ENCODE measurements around the gene LRRC49. TPM values are rescaled to one million over a fixed set of nuclear protein-coding genes. Genes with fewer than 3 reads are reported as not detected.

LRRC49 gene
- total RNA-seq, 1 experiment from 2014 or later, result 7.4 TPM

DNA sequence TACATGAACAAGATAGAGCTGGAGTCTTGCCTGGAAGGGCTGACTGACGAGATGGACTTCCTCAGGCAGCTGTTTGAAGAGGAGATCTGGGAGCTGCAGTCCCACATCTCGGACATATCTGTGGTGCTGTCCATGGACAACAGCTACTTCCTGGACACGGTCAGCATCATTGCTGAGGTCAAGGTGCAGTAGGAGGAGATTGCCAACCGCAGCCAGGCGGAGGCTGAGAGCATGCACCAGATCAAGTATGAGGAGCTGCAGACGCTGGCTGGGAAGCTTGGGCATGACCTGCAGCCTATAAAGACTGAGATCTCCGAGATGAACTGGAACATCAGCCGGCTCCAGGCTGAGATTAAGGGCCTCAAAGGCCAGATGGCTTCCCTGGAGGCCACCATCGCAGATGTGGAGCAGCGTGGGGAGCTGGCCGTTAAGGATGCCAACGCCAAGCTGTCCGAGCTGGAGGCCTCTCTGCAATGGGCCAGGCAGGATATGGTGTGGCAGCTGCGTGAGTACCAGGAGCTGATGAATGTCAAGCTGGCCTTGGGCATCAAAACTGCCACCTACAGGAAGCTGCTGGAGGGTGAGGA is 33.2 kb upstream of the LRRC49 start:
- no TSS peak for BruUV-seq (replicated peaks)
- no peak overlapping the region for H3K4me2 ChIP-seq (ENCODE audit: low read length)
- H3K4me3 ChIP-seq (replicated peaks in 1 of 2; ENCODE audit: low read depth in 1 of 2, low read length in 2 of 2), result no peak overlapping the region
- ChIA-PET RAD21 (ENCODE audit: low non-redundant PET in 1 of 2, low total read pairs in 2 of 2, uncharacterized antibody in 2 of 2, unreplicated experiment in 2 of 2) (no interaction called here), POLR2A (no interaction called here), CTCF (interaction anchor here (1.0 kb wide), 1 partner anchor 15 kb away, joined by 4 read pairs; no protein-coding TSS in a partner anchor)
- DNase-seq (ENCODE audit: low read depth, low spot score) (no peak), ATAC-seq (no peak)
- no peaks in the 10 kb centered on the region for H4K20me1 ChIP-seq (ENCODE audit: insufficient read depth)
- H3K36me3 ChIP-seq (ENCODE audit: control insufficient read depth in 1 of 2, insufficient read depth in 2 of 2, low read length in 2 of 2), result no peaks in the 10 kb centered on the region
- no peaks in the 10 kb centered on the region for H3K9me3 ChIP-seq (ENCODE audit: control insufficient read depth in 1 of 2, insufficient read depth in 1 of 2, low read depth in 1 of 2, low read length in 2 of 2)
- H3K9ac ChIP-seq (ENCODE audit: low read length), result no peak overlapping the region
- no peaks in the 10 kb centered on the region for H3K9me2 ChIP-seq (ENCODE audit: insufficient read depth)
- no peak overlapping the region for H3K27ac ChIP-seq (ENCODE audit: low read depth, low read length)
- TF ChIP-seq, protein P1, sequence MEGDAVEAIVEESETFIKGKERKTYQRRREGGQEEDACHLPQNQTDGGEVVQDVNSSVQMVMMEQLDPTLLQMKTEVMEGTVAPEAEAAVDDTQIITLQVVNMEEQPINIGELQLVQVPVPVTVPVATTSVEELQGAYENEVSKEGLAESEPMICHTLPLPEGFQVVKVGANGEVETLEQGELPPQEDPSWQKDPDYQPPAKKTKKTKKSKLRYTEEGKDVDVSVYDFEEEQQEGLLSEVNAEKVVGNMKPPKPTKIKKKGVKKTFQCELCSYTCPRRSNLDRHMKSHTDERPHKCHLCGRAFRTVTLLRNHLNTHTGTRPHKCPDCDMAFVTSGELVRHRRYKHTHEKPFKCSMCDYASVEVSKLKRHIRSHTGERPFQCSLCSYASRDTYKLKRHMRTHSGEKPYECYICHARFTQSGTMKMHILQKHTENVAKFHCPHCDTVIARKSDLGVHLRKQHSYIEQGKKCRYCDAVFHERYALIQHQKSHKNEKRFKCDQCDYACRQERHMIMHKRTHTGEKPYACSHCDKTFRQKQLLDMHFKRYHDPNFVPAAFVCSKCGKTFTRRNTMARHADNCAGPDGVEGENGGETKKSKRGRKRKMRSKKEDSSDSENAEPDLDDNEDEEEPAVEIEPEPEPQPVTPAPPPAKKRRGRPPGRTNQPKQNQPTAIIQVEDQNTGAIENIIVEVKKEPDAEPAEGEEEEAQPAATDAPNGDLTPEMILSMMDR (IDR thresholded peaks at IDR 0.05 in 2 of 3, conservative IDR thresholded peaks at IDR 0.05 in 1 of 3; ENCODE audit: borderline replicate concordance in 1 of 3, insufficient read depth in 1 of 3, low read depth in 2 of 3, low read length in 2 of 3), result no peak
- peaks cover 4 to 22% of the 10 kb centered on the region in 2 experiments; a peak in 3 of 4 replicates for H3K4me1 ChIP-seq (ENCODE audit: control insufficient read depth in 1 of 2, insufficient read depth in 2 of 2, low read length in 2 of 2)
- intact Hi-C loops (cut with micrococcal nuclease), result no loop called here
- no peak overlapping the region for H2AFZ ChIP-seq (ENCODE audit: low read depth, low read length, poor library complexity, severe bottlenecking)
- H3K79me2 ChIP-seq (ENCODE audit: insufficient read depth, low read length), result no peaks in the 10 kb centered on the region
- H3K27me3 ChIP-seq (ENCODE audit: insufficient read depth, low read length), result no peaks in the 10 kb centered on the region

DNA sequence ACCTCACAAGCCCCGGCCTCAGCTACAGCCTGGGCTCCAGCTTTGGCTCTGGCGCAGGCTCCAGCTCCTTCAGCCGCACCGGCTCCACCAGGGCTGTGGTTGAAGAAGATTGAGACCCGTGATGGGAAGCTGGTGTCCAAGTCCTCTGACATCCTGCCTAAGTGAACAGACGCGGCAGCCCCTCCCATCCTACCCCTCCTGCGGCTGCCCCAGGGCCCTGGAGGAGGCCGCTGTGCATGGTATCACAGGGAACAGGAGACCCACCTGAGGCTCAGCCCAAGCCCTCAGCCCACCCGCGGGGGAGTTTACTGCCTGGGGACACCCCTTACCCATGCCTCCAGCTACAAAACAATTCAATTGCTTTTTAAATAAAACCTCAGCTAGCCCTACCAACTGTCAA is 32.6 kb upstream of the LRRC49 start:
- DNase-seq (ENCODE audit: low read depth, low spot score), result no peak
- Histone ChIP-seq H3K27ac (ENCODE audit: low read depth, low read length) (no peak overlapping the region), H4K20me1 (ENCODE audit: insufficient read depth) (no peaks in the 10 kb centered on the region), H3K9ac (ENCODE audit: low read length) (no peak overlapping the region), H3K9me3 (ENCODE audit: control insufficient read depth in 1 of 2, insufficient read depth in 1 of 2, low read depth in 1 of 2, low read length in 2 of 2) (no peaks in the 10 kb centered on the region), H2AFZ (ENCODE audit: low read depth, low read length, poor library complexity, severe bottlenecking) (no peak overlapping the region), H3K27me3 (ENCODE audit: insufficient read depth, low read length) (no peaks in the 10 kb centered on the region), H3K4me3 (replicated peaks in 1 of 2; ENCODE audit: low read depth in 1 of 2, low read length in 2 of 2) (no peak overlapping the region), H3K4me1 (ENCODE audit: control insufficient read depth in 1 of 2, insufficient read depth in 2 of 2, low read length in 2 of 2) (peaks cover 0 to 18% of the 10 kb centered on the region in 2 experiments; a peak in 2 of 4 replicates), H3K36me3 (ENCODE audit: control insufficient read depth in 1 of 2, insufficient read depth in 2 of 2, low read length in 2 of 2) (no peaks in the 10 kb centered on the region), H3K4me2 (ENCODE audit: low read length) (no peak overlapping the region), H3K9me2 (ENCODE audit: insufficient read depth) (no peaks in the 10 kb centered on the region), H3K79me2 (ENCODE audit: insufficient read depth, low read length) (no peaks in the 10 kb centered on the region)
- CTCF ChIA-PET, result interaction anchor here (1.0 kb wide), 1 partner anchor 15 kb away, joined by 4 read pairs; no protein-coding TSS in a partner anchor
- ATAC-seq, result no peak
- no TSS peak for BruUV-seq (replicated peaks)
- POLR2A ChIA-PET, result no interaction called here
- TF ChIP-seq, protein P2, sequence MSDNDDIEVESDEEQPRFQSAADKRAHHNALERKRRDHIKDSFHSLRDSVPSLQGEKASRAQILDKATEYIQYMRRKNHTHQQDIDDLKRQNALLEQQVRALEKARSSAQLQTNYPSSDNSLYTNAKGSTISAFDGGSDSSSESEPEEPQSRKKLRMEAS (IDR thresholded peaks at IDR 0.05), result no peak
- TF ChIP-seq YY1 (IDR thresholded peaks at IDR 0.05; ENCODE audit: extremely low read depth, insufficient replicate concordance, low read depth, low read length) (no peak), RAD21 (IDR thresholded peaks at IDR 0.05; ENCODE audit: low read depth) (no peak), TCF7L2 (IDR thresholded peaks at IDR 0.05; ENCODE audit: borderline replicate concordance, extremely low read depth, insufficient read depth, insufficient read length) (no peak), SIN3A (IDR thresholded peaks at IDR 0.05; ENCODE audit: low read depth) (no peak), POLR2AphosphoS5 (IDR thresholded peaks at IDR 0.05; ENCODE audit: low read depth, low read length) (no peak), EZH2phosphoT487 (IDR thresholded peaks at IDR 0.05; ENCODE audit: borderline replicate concordance) (no peak), ZFX (IDR thresholded peaks at IDR 0.05) (no peak)
- TF ChIP-seq, protein P3, sequence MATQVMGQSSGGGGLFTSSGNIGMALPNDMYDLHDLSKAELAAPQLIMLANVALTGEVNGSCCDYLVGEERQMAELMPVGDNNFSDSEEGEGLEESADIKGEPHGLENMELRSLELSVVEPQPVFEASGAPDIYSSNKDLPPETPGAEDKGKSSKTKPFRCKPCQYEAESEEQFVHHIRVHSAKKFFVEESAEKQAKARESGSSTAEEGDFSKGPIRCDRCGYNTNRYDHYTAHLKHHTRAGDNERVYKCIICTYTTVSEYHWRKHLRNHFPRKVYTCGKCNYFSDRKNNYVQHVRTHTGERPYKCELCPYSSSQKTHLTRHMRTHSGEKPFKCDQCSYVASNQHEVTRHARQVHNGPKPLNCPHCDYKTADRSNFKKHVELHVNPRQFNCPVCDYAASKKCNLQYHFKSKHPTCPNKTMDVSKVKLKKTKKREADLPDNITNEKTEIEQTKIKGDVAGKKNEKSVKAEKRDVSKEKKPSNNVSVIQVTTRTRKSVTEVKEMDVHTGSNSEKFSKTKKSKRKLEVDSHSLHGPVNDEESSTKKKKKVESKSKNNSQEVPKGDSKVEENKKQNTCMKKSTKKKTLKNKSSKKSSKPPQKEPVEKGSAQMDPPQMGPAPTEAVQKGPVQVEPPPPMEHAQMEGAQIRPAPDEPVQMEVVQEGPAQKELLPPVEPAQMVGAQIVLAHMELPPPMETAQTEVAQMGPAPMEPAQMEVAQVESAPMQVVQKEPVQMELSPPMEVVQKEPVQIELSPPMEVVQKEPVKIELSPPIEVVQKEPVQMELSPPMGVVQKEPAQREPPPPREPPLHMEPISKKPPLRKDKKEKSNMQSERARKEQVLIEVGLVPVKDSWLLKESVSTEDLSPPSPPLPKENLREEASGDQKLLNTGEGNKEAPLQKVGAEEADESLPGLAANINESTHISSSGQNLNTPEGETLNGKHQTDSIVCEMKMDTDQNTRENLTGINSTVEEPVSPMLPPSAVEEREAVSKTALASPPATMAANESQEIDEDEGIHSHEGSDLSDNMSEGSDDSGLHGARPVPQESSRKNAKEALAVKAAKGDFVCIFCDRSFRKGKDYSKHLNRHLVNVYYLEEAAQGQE (IDR thresholded peaks at IDR 0.05; ENCODE audit: low read depth), result no peak
- TF ChIP-seq, protein P1 (IDR thresholded peaks at IDR 0.05 in 2 of 3, conservative IDR thresholded peaks at IDR 0.05 in 1 of 3; ENCODE audit: borderline replicate concordance in 1 of 3, insufficient read depth in 1 of 3, low read depth in 2 of 3, low read length in 2 of 3), result no peak
- intact Hi-C loops (cut with micrococcal nuclease), result no loop called here
- RAD21 ChIA-PET (ENCODE audit: low non-redundant PET in 1 of 2, low total read pairs in 2 of 2, uncharacterized antibody in 2 of 2, unreplicated experiment in 2 of 2), result no interaction called here
